HepG2 (cell line): ENCODE results near the gene ZBTB46. TPM values are rescaled to one million over a fixed set of nuclear protein-coding genes. Genes with fewer than 3 reads are reported as not detected.

ENCODE experiments used
- AHR ChIP-seq: IDR thresholded peaks from 2 replicates; pipeline ENCODE4 v1.6.1; 2018; ENCODE audit warnings: missing genetic modification reagents, missing compliant biosample characterization
- AKAP8 ChIP-seq: sonication (generic); formaldehyde crosslinking; IDR thresholded peaks from 2 replicates; pipeline ENCODE4 v1.5.1; 2020; ENCODE audit warnings: mild to moderate bottlenecking, missing genetic modification reagents
- ARID4A ChIP-seq: sonication (generic); formaldehyde crosslinking; IDR thresholded peaks from 2 replicates; pipeline ENCODE4 v1.5.0; 2020; ENCODE audit warnings: mild to moderate bottlenecking, missing genetic modification reagents, borderline replicate concordance
- EHMT2 ChIP-seq: fragments of 200-600 bp; sonication (generic); IDR thresholded peaks from 2 replicates; pipeline ENCODE4 v1.7.0; 2017; ENCODE audit warnings: antibody characterized with exemption, low read depth, low read length, borderline replicate concordance
- GABPA ChIP-seq, 2 experiments: IDR thresholded peaks; 2 replicates each; pipeline ENCODE4 v1.6.1; 2011 to 2016; ENCODE audit warnings: low read depth in 2 of 2, low read length in 1 of 2, missing biosample characterization in 1 of 2, missing genetic modification characterization in 1 of 2
- HES4 ChIP-seq: sonication (generic); formaldehyde crosslinking; IDR thresholded peaks from 2 replicates; pipeline ENCODE4 v1.9.0; 2021; ENCODE audit warnings: mild to moderate bottlenecking, missing genetic modification reagents, borderline replicate concordance
- HOXA9 ChIP-seq: sonication (generic); formaldehyde crosslinking; IDR thresholded peaks from 2 replicates; pipeline ENCODE4 v1.8.1; 2022; ENCODE audit warnings: missing genetic modification reagents, mild to moderate bottlenecking, moderate library complexity, borderline replicate concordance
- KAT7 ChIP-seq: IDR thresholded peaks from 2 replicates; pipeline ENCODE4 v1.6.1; 2018; ENCODE audit warnings: borderline replicate concordance, missing compliant biosample characterization
- KLF16 ChIP-seq, 2 experiments: sonication (generic) in 1 of 2; formaldehyde crosslinking in 1 of 2; IDR thresholded peaks; 2 replicates each; pipeline versions ENCODE4 v1.6.1 to v1.8.0; 2016 to 2023; ENCODE audit warnings: missing genetic modification reagents in 2 of 2, missing compliant biosample characterization in 1 of 2
- LCORL ChIP-seq, 2 experiments: fragments of 450-650 bp in 1 of 2; sonication (generic) in 1 of 2; formaldehyde crosslinking in 1 of 2; IDR thresholded peaks; 2 replicates each; pipeline versions ENCODE4 v1.5.0 to v1.6.1; 2017 to 2020; ENCODE audit warnings: antibody characterized with exemption in 1 of 2, missing genetic modification reagents in 1 of 2
- MAZ ChIP-seq, 2 experiments: sonication (generic) in 1 of 2; formaldehyde crosslinking in 1 of 2; IDR thresholded peaks; 2 replicates each; pipeline versions ENCODE4 v1.5.0 to v1.6.1; 2012 to 2020; ENCODE audit warnings: low read depth in 2 of 2, mild to moderate bottlenecking in 2 of 2, borderline replicate concordance in 1 of 2, improper control_type of control experiment in 1 of 2, low read length in 1 of 2, missing genetic modification reagents in 1 of 2, moderate library complexity in 1 of 2
- MTF2 ChIP-seq: sonication (generic); formaldehyde crosslinking; IDR thresholded peaks from 2 replicates; pipeline ENCODE4 v1.5.0; 2020; ENCODE audit warnings: missing genetic modification reagents, borderline replicate concordance
- SNAI1 ChIP-seq: sonication (generic); formaldehyde crosslinking; IDR thresholded peaks from 2 replicates; pipeline ENCODE4 v1.5.0; 2020; ENCODE audit warnings: mild to moderate bottlenecking, missing genetic modification reagents, borderline replicate concordance
- THAP9 ChIP-seq: sonication (generic); formaldehyde crosslinking; IDR thresholded peaks from 2 replicates; pipeline ENCODE4; 2020; ENCODE audit warnings: missing genetic modification reagents, mild to moderate bottlenecking, borderline replicate concordance
- ZMYM4 ChIP-seq: sonication (generic); formaldehyde crosslinking; IDR thresholded peaks from 2 replicates; pipeline ENCODE4 v1.8.1; 2023; ENCODE audit warnings: mild to moderate bottlenecking, missing genetic modification reagents
- ZNF484 ChIP-seq: sonication (generic); formaldehyde crosslinking; IDR thresholded peaks from 2 replicates; pipeline ENCODE4 v1.5.1; 2020; ENCODE audit warnings: mild to moderate bottlenecking, low read depth, missing genetic modification reagents, borderline replicate concordance
- ZNF678 ChIP-seq: sonication (generic); formaldehyde crosslinking; IDR thresholded peaks from 2 replicates; pipeline ENCODE4 v1.4.0; 2020; ENCODE audit warnings: mild to moderate bottlenecking, missing genetic modification reagents
- ZNF772 ChIP-seq: sonication (generic); formaldehyde crosslinking; IDR thresholded peaks from 2 replicates; pipeline ENCODE4 v1.5.0; 2020; ENCODE audit warnings: mild to moderate bottlenecking, missing genetic modification reagents
- ZNF879 ChIP-seq: sonication (generic); formaldehyde crosslinking; IDR thresholded peaks from 2 replicates; pipeline ENCODE4 v1.8.1; 2023; ENCODE audit warnings: missing genetic modification reagents
- ZSCAN31 ChIP-seq: sonication (generic); formaldehyde crosslinking; IDR thresholded peaks from 2 replicates; pipeline ENCODE4 v1.5.0; 2020; ENCODE audit warnings: low read depth, mild to moderate bottlenecking, missing genetic modification reagents
- polyA plus RNA-seq, 8 experiments: library from polyadenylated mRNA; depleted of rRNA in 3 of 8; stranded (reverse) in 7 of 8; unstranded in 1 of 8; fragments of >200 nt; fragmentation: Illumina TruSeq in 4 of 8; extraction: Trizol in 4 of 8; gene quantifications; 2 replicates each; pipeline versions ENCODE4 v1.2.1 to v1.2.3, GENCODE V29; 2011 to 2016; ENCODE audit warnings: low read depth in 4 of 8, missing spikeins in 1 of 8, mixed read lengths in 1 of 8; ENCODE audit not compliant: insufficient read depth in 1 of 8
- total RNA-seq, 5 experiments: library from RNA; depleted of rRNA; stranded (reverse); fragments of >200 nt; fragmentation: Illumina TruSeq; extraction: Trizol; gene quantifications; 2 replicates each; pipeline ENCODE4 v1.2.3, GENCODE V29; 2016; ENCODE audit warnings: low read depth in 1 of 5

ZBTB46 gene
- total and polyA plus RNA-seq, 2 of the 13 experiments (the other 11 are each of a cell fraction or from before 2014, with no cell fraction given), result 1.6 to 13.5 TPM

GRCh38 chr20:63855363-63856097 lies 24.5 kb upstream of the ZBTB46 start (continued):
- TF ChIP-seq ZNF678 (CRISPR knock-in tag) (no peak), ZNF879 (CRISPR knock-in tag) (0 out of 2 replicates have a peak, but pooled peaks have one; percentile 19), AKAP8 (CRISPR knock-in tag) (0 out of 2 replicates have a peak, but pooled peaks have one; percentile 17), AHR (0 out of 2 replicates have a peak, but pooled peaks have one; percentile 41), LCORL (IDR thresholded peaks at IDR 0.05) (no peak), LCORL (CRISPR knock-in tag; IDR thresholded peaks at IDR 0.05) (peak; percentile 39; the same call in 1 of the 2 replicates), KLF16 (CRISPR knock-in tag; IDR thresholded peaks at IDR 0.05) (0 out of 4 replicates have a peak, but pooled peaks of 1 of the 2 experiments have one; percentile 6), ZMYM4 (CRISPR knock-in tag) (no peak; the same call in 1 of the 2 replicates), THAP9 (CRISPR knock-in tag) (0 out of 2 replicates have a peak, but pooled peaks have one; percentile 12), ZNF772 (CRISPR knock-in tag) (no peak), MAZ (IDR thresholded peaks at IDR 0.05; ENCODE audit: borderline replicate concordance, low read depth, low read length) (no peak), MAZ (CRISPR knock-in tag; IDR thresholded peaks at IDR 0.05; ENCODE audit: low read depth) (0 out of 2 replicates have a peak, but pooled peaks have one; percentile 50), ZNF484 (CRISPR knock-in tag) (no peak), HES4 (CRISPR knock-in tag) (0 out of 2 replicates have a peak, but pooled peaks have one; percentile 58), GABPA (IDR thresholded peaks at IDR 0.05; ENCODE audit: low read depth, low read length) (no peak), GABPA (CRISPR knock-in tag; IDR thresholded peaks at IDR 0.05; ENCODE audit: low read depth) (no peak), ZSCAN31 (peak; percentile 78; the same call in 1 of the 2 replicates), ARID4A (0 out of 2 replicates have a peak, but pooled peaks have one; percentile 30), HOXA9 (no peak), SNAI1 (CRISPR knock-in tag) (no peak), EHMT2 (no peak), KAT7 (CRISPR knock-in tag) (no peak), MTF2 (CRISPR knock-in tag) (peak; percentile 78; the same call in 1 of the 2 replicates)
